Stimulated activated naive CD8-positive, alpha-beta T cell treated with anti-CD3 and anti-CD28 coated beads, Interleukin-15, Interleukin-2, amounts not matched to agents 100 ng/mL and 50 ng/mL, for 24 hours (primary cell): ENCODE results near the gene PLEKHG4B.

Experiments used
- H3K27ac Mint-ChIP-seq: one replicate; pipeline ENCODE4 v1.8.0; 2021; ENCODE audit warnings: mild to moderate bottlenecking, mixed read lengths
- H3K27me3 Mint-ChIP-seq: one replicate; pipeline ENCODE4 v1.8.0; 2021; ENCODE audit warnings: mixed read lengths
- H3K36me3 Mint-ChIP-seq: one replicate; pipeline ENCODE4 v1.8.0; 2021; ENCODE audit warnings: low read depth, mixed read lengths
- H3K4me1 Mint-ChIP-seq: one replicate; pipeline ENCODE4 v1.8.0; 2021; ENCODE audit warnings: low read depth, mixed read lengths
- H3K4me3 Mint-ChIP-seq: one replicate; pipeline ENCODE4 v1.8.0; 2021; ENCODE audit warnings: mild to moderate bottlenecking, mixed read lengths
- H3K9me3 Mint-ChIP-seq: one replicate; pipeline ENCODE4 v1.8.0; 2021; ENCODE audit warnings: mixed read lengths

Gene PLEKHG4B

DNA sequence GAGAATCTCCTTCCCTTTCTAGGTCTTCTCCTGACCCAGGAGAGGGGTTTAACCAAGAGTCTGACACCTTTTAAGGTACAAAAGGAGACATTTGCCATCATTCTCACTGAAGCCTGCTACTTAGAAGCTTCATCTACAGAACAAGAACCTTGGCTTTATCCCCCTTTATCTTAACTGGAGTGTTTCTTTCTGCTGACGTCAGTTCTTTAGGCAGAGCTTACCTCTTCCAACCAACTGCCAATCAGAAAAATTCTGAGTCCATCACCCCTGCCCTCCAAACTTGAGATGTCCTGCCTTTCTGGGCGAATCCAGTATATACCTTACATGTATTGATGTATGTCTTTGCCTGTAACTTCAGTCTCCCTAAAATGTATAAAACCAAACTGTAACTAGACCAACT is 37.2 kb downstream of the PLEKHG4B start:
- peaks cover 21% of the 10 kb centered on the region for H3K27me3 Mint-ChIP-seq
- H3K4me3 Mint-ChIP-seq = no peak overlapping the region
- peaks cover 15% of the 10 kb centered on the region for H3K9me3 Mint-ChIP-seq
- no peaks in the 10 kb centered on the region for H3K4me1 Mint-ChIP-seq
- no peak overlapping the region for H3K27ac Mint-ChIP-seq
- no peaks in the 10 kb centered on the region for H3K36me3 Mint-ChIP-seq

DNA sequence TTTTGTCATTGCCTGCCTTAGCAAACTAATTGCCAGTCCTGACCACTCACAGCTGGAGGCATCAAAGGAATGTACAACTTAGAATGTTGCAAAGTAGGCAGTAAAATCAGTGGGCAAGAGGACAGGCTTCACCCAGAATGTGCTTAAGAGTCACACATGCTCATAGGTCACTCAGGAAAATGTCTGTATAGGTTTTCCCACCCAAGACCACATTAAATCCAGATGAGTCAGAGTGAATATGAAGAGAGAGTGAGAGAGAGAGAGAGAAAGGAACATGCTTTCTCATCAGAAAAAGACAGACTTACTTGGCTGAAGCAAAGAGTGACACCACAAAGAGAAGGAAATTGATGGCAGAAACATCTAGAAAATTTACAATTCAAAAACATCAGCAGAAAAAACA is 37.9 kb downstream of the PLEKHG4B start:
- Mint-ChIP-seq H3K9me3 (peaks cover 11% of the 10 kb centered on the region), H3K4me3 (no peak overlapping the region), H3K36me3 (no peaks in the 10 kb centered on the region), H3K27ac (no peak overlapping the region), H3K27me3 (peaks cover 21% of the 10 kb centered on the region), H3K4me1 (no peaks in the 10 kb centered on the region)

DNA sequence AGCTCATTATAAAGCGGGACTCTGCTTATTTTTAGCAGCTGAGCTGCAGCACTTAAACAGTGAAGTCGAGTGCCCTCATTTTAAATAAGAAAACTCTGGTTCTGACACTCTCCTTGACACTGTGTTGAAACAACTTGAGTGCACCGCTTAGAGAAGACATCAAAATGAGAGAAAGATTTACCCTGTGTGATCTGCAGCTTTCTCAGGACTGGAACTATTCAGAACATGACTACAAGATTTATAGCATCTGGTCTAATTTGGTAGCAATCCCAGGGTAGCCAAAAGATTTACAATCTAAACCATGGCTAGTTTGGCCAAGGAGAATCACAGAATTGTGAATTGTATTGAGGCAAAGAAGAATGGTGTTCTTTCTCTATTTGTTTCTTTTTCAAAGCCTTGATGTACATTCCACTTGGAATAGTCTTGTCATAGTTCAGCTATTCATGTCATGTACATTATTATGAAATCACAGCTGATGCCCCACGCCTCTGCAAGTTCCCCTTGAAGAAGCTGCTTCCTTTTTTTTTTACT is 38.7 kb downstream of the PLEKHG4B start:
- H3K4me1 Mint-ChIP-seq = no peaks in the 10 kb centered on the region
- peaks cover 11% of the 10 kb centered on the region for H3K9me3 Mint-ChIP-seq
- H3K36me3 Mint-ChIP-seq = no peaks in the 10 kb centered on the region
- H3K27ac Mint-ChIP-seq = no peak overlapping the region
- H3K4me3 Mint-ChIP-seq = no peak overlapping the region
- H3K27me3 Mint-ChIP-seq = peaks cover 17% of the 10 kb centered on the region

DNA sequence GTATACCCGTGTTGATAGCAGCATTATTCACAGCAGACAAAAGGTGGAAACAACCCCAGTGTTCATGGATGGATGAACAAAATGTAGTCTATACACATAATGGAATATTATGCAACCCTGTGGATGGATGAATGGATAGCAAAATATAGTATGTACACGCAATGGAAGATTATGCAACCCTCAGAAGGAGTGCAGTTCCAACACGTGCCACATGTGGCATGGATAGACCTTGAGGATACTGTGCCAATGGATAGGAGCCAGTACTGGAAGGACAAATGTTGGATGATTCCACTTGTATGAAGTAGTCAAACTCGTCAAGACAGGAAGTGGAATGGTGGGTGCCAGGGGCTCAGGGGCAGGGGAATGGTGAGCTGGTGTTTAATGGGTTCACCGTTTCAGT is 44.9 kb downstream of the PLEKHG4B start:
- no peaks in the 10 kb centered on the region for H3K4me1 Mint-ChIP-seq
- H3K27me3 Mint-ChIP-seq = peaks cover under 1% of the 10 kb centered on the region
- H3K9me3 Mint-ChIP-seq = no peaks in the 10 kb centered on the region
- no peak overlapping the region for H3K4me3 Mint-ChIP-seq
- no peak overlapping the region for H3K27ac Mint-ChIP-seq
- H3K36me3 Mint-ChIP-seq = no peaks in the 10 kb centered on the region

DNA sequence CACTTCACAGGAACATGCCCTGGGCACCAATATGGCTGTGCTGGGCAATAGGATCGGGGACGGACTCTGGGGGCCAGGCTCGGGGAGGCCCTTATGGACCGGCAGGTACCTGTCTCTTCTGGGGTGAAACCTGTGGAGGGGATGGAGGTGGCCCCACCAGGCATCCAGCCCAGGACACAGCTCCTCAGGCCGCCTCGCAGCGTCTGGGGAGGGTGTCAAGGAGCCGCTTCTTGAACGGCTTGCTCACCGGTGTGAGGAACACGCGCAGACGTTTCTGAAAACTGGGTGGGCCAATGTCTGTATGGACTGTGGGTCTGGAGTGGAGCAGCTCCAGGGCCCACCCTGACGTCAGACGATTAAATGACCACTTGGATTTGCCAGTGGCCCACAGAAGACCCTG is 45.8 kb downstream of the PLEKHG4B start:
- Mint-ChIP-seq H3K4me1 (no peaks in the 10 kb centered on the region), H3K36me3 (no peaks in the 10 kb centered on the region), H3K27ac (no peak overlapping the region), H3K4me3 (no peak overlapping the region), H3K9me3 (no peaks in the 10 kb centered on the region), H3K27me3 (no peaks in the 10 kb centered on the region)

DNA sequence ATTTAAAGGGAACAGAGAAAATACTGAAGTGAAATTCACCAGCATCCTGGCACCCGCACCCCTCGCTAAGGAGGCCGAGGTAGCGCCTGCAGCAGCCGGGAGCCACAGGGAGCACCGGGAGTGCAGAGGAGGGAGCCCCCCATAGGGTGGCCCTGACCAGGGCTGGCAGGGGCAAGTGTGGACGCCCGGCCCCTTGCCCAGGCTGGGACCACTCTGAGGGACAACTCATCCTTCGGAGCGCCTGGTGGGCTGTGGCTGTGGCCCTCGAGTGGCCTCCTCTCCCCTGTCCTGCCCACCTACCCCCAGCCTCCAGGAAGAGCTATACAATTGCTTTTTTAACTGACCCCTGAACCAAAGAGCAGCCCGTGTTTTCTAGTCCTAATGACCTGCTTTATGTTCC is 47.0 kb downstream of the PLEKHG4B start:
- Mint-ChIP-seq H3K27me3 (no peaks in the 10 kb centered on the region), H3K36me3 (no peaks in the 10 kb centered on the region), H3K4me3 (no peak overlapping the region), H3K9me3 (no peaks in the 10 kb centered on the region), H3K4me1 (no peaks in the 10 kb centered on the region), H3K27ac (no peak overlapping the region)

DNA sequence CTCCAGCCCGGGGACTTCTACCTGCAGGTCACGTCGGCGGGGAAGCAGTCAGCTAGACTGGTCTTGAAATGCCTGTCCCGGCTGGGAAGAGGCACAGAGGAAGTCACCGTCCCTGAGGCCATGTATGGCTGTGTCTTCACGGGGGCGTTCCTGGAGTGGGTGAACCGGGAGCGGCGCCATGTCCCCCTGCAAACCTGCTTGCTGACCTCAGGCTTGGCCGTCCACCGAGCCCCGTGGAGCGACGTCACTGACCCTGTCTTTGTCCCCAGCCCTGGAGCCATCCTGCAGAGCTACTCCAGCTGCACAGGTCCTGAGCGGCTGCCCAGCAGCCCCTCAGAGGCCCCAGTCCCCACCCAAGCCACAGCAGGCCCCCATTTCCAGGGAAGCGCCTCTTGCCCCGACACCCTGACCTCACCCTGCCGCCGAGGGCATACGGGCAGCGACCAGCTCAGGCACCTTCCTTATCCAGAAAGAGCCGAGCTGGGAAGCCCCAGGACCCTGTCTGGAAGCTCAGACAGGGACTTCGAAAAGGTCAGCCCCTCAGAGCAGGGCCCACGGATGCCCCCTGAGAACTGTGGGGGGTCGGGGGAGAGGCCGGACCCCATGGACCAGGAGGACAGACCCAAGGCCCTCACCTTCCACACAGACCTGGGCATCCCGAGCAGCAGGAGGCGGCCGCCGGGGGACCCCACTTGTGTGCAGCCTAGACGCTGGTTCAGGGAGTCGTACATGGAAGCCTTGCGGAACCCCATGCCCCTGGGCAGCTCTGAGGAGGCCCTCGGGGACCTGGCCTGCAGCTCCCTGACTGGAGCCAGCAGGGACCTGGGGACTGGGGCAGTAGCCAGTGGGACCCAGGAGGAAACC is 47.8 kb downstream of the PLEKHG4B start:
- no peak overlapping the region for H3K27ac Mint-ChIP-seq
- no peak overlapping the region for H3K4me3 Mint-ChIP-seq
- no peaks in the 10 kb centered on the region for H3K27me3 Mint-ChIP-seq
- no peaks in the 10 kb centered on the region for H3K4me1 Mint-ChIP-seq
- no peaks in the 10 kb centered on the region for H3K36me3 Mint-ChIP-seq
- H3K9me3 Mint-ChIP-seq = no peaks in the 10 kb centered on the region

DNA sequence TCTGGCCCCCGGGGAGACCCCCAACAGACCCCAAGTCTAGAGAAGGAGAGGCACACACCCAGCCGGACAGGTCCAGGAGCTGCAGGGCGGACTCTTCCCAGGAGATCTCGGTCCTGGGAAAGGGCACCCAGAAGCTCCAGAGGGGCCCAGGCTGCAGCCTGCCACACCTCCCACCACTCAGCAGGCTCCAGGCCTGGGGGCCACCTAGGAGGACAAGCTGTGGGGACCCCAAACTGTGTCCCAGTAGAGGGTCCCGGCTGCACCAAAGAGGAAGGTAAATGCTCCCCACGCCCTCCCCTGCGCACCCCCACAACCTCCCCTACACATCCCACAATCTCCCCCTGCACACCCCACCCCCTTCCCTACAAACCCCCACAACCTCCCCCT is 48.5 kb downstream of the PLEKHG4B start:
- no peaks in the 10 kb centered on the region for H3K27me3 Mint-ChIP-seq
- no peaks in the 10 kb centered on the region for H3K4me1 Mint-ChIP-seq
- H3K27ac Mint-ChIP-seq = no peak overlapping the region
- H3K9me3 Mint-ChIP-seq = no peaks in the 10 kb centered on the region
- no peak overlapping the region for H3K4me3 Mint-ChIP-seq
- H3K36me3 Mint-ChIP-seq = no peaks in the 10 kb centered on the region

DNA sequence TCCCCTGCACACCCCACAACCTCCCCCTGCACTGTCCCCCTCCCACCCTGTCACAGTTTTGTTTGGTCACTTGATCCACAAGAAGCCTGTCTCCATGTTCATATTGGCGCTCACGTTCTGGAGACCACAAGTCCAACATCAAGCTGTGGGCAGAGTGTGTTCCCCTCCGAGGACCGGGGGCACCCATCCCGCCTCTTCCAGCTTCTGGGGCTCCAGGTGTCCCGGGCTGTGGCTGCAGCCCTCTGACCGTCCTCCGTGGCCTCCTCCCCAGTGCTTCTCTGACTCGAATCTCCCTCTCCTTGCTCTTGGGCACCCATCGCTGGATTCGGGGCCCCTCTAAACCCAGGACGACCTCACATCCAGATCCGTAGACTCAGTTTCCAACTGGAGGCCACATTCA is 49.2 kb downstream of the PLEKHG4B start:
- Mint-ChIP-seq H3K4me3 (no peak overlapping the region), H3K27ac (no peak overlapping the region), H3K9me3 (no peaks in the 10 kb centered on the region)

DNA sequence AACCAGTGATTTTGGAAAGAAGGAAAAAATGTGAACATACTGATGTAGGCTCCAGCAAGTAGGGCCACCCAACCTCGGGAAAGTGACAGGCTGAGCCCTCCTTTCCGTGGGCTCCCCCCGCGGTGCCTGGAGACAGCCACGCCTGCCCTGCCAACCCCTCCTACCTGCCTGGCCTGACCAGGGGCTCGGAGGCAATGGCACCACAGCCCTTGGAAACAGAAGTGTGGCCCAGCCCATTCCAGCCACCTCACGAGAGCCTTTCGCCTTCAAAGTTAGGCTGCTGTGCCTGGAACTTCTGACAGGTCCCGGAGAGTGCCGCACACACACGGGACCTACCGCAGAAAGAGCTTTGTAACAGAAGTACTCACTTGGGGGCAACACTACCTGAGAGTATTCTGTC is 49.8 kb downstream of the PLEKHG4B start:
- Mint-ChIP-seq H3K9me3 (peaks cover 1% of the 10 kb centered on the region), H3K4me1 (no peaks in the 10 kb centered on the region), H3K4me3 (no peak overlapping the region), H3K36me3 (no peaks in the 10 kb centered on the region), H3K27ac (no peak overlapping the region), H3K27me3 (no peaks in the 10 kb centered on the region)

More for the DNA sequence above, 49.2 kb downstream of the PLEKHG4B start:
- Mint-ChIP-seq H3K4me1 (no peaks in the 10 kb centered on the region), H3K36me3 (no peaks in the 10 kb centered on the region), H3K27me3 (no peaks in the 10 kb centered on the region)

DNA sequence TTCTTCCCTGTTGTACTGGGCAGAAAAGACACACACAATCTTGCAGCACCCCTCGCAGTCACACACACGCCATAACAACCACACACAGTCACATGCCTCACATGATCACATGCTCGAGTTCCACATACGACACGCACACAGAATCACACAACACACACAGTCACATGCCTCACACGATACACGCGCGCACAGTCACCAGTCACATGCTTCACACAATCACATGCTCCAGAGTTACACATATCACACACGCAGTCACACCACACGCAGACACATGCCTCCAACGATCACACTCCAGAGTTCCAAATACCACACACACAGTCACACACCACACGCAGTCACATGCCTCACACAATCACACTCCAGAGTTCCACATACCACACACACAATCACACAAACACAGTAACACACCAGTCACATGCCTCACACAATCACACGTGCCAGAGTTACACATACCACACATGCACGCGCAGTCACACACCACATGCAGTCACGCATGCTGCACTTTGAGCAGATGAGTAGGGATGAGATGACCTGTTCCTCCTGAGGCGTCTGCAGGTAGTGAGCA is 50.4 kb downstream of the PLEKHG4B start:
- no peaks in the 10 kb centered on the region for H3K4me1 Mint-ChIP-seq
- H3K27ac Mint-ChIP-seq = no peak overlapping the region
- no peaks in the 10 kb centered on the region for H3K36me3 Mint-ChIP-seq
- peaks cover 7% of the 10 kb centered on the region for H3K9me3 Mint-ChIP-seq
- H3K27me3 Mint-ChIP-seq = no peaks in the 10 kb centered on the region
- H3K4me3 Mint-ChIP-seq = no peak overlapping the region

DNA sequence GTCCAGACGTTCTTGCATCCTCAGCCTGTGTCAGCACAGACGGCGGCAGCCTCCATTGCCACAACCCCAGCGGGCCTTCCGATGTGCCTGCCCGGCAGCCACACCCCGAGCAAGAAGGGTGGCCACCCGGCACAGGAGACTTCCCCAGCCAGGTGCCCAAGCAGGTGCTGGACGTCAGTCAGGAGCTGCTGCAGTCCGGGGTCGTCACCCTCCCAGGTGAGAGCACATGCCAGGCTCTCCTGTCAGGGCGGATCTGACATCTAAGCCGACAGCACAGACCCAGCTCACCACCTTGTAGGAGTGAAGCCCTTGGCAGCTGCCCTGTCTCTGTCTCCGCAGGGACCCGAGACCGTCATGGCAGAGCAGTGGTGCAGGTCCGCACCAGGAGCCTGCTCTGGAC is 51.1 kb downstream of the PLEKHG4B start:
- H3K27me3 Mint-ChIP-seq = peaks cover 4% of the 10 kb centered on the region
- H3K9me3 Mint-ChIP-seq = peaks cover 14% of the 10 kb centered on the region
- H3K36me3 Mint-ChIP-seq = no peaks in the 10 kb centered on the region
- H3K4me1 Mint-ChIP-seq = no peaks in the 10 kb centered on the region
- no peak overlapping the region for H3K4me3 Mint-ChIP-seq
- no peak overlapping the region for H3K27ac Mint-ChIP-seq

DNA sequence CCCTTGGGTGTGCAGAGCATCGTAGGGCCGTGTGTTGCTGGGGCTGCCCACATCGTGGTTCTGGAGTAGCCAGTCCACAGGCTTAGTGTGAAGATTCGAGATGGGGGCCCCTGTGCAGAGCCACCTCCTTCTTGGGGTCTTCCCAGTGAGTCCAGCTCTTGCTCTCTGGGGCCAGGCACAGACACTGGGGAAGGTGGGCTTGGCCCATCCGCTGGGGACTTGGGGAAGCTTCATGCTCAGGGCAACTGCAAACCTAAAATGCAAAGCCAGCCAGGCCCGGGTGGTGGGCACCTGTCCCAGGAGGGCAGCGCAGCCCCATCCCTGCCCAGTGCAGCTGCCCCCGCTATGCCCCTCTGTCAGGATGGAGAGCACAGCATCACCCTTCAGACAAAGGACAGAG is 53.0 kb downstream of the PLEKHG4B start:
- Mint-ChIP-seq H3K9me3 (peaks cover 19% of the 10 kb centered on the region), H3K27me3 (peaks cover 9% of the 10 kb centered on the region), H3K4me3 (no peak overlapping the region), H3K4me1 (no peaks in the 10 kb centered on the region), H3K36me3 (no peaks in the 10 kb centered on the region), H3K27ac (no peak overlapping the region)

DNA sequence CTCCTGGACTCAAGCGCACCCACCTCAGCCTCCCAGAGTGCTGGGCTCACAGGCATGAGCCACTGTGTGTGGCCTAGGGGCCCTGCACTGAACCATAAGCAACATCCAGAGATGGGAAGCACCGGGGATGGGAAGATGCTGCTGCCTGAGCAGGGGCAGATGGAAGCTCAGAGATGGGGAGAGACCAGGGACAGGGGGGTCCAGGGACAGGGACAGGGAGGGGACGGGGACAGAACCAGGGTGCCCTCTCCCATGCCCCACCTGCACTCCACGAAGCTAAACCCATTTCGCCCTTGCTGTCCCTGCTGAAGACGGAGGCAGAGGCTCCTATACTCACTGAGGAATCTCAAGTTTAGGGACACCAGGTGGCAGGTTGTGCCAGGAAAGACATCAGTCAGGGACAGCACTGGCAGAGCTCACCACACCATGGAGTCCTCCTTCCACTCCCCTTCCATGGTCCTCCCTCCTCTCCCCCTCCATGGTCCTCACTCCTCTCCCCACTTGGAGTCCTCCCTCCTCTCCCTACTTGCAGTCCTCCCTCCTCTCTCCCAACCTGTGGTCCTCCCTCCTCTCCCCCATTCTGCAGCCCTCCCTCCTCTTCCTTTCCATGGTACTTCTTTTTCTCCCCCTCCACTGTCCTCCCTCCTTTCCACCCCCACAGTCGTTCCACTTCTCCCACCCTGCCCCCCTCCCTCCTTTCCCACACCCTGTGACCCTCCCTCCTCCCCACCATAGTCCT is 53.8 kb downstream of the PLEKHG4B start:
- Mint-ChIP-seq H3K27ac (no peak overlapping the region), H3K36me3 (no peaks in the 10 kb centered on the region), H3K4me1 (no peaks in the 10 kb centered on the region), H3K27me3 (peaks cover 9% of the 10 kb centered on the region), H3K4me3 (no peak overlapping the region), H3K9me3 (peaks cover 19% of the 10 kb centered on the region)

DNA sequence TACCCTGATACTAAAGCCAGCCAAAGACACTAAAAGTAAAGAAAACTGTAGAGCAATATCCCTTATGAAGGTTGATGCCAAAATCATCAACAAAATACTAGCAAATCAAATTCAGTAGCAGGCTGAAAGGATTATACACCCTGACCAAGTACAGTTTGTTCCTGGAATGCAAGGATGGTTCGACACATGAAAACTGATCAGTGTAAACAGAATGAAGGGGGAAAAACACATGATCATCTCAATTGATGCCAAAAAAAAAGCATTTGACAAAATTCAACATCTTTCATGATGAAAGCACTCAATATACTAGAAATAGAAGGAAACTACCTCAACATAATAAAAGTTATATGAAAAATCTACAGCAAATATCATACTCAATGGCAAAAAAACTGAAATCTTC is 55.8 kb downstream of the PLEKHG4B start:
- Mint-ChIP-seq H3K27me3 (peaks cover 9% of the 10 kb centered on the region), H3K27ac (no peak overlapping the region), H3K36me3 (no peaks in the 10 kb centered on the region), H3K4me1 (no peaks in the 10 kb centered on the region), H3K4me3 (no peak overlapping the region), H3K9me3 (peaks cover 19% of the 10 kb centered on the region)
